PFSK-1 (cell line): ENCODE data around the gene RBM47.

Experiments used
- FOXP2 ChIP-seq: optimal IDR thresholded peaks from 2 replicates; pipeline ENCODE3; 2011; ENCODE audit warnings: borderline replicate concordance, control low read depth, inconsistent platforms; ENCODE audit not compliant: insufficient read depth; ENCODE audit errors: extremely low read length, extremely low read depth
- POLR2AphosphoS5 ChIP-seq: IDR thresholded peaks from 2 replicates; pipeline ENCODE4 v1.6.1; 2012; ENCODE audit warnings: low read depth, mild to moderate bottlenecking, control low read depth, low read length, moderate library complexity
- REST ChIP-seq, 2 experiments: IDR thresholded peaks; 2 replicates each; pipeline versions ENCODE4 v1.6.1 to v1.8.0; 2011 to 2012; ENCODE audit warnings: low read depth in 2 of 2, low read length in 2 of 2, control low read depth in 1 of 2, inconsistent platforms in 1 of 2, mild to moderate bottlenecking in 1 of 2, moderate library complexity in 1 of 2; ENCODE audit not compliant: insufficient read depth in 1 of 2
- SIN3A ChIP-seq: IDR thresholded peaks from 2 replicates; pipeline ENCODE4 v1.6.1; 2012; ENCODE audit warnings: mild to moderate bottlenecking, low read length, moderate library complexity, borderline replicate concordance; ENCODE audit not compliant: insufficient read depth
- TAF1 ChIP-seq: IDR thresholded peaks from 2 replicates; pipeline ENCODE4 v1.6.1; 2012; ENCODE audit warnings: low read length, control low read depth, borderline replicate concordance; ENCODE audit not compliant: insufficient read depth

The RBM47 gene

GRCh38 chr4:40607221-40607620 lies 22.4 kb downstream of the RBM47 start:
- TF ChIP-seq POLR2AphosphoS5, result no peak
- TF ChIP-seq REST (IDR thresholded peaks at IDR 0.05; ENCODE audit: insufficient read depth in 1 of 2, low read depth in 2 of 2, low read length in 2 of 2), result no peak
- TF ChIP-seq SIN3A, result no peak
- no peak for TF ChIP-seq FOXP2
- no peak for TF ChIP-seq TAF1

GRCh38 chr4:40606239-40606767 lies 23.4 kb downstream of the RBM47 start:
- TF ChIP-seq FOXP2 (no peak), SIN3A (no peak), TAF1 (no peak), REST (IDR thresholded peaks at IDR 0.05; ENCODE audit: insufficient read depth in 1 of 2, low read depth in 2 of 2, low read length in 2 of 2) (no peak), POLR2AphosphoS5 (no peak)

GRCh38 chr4:40603281-40603680 lies 26.4 kb downstream of the RBM47 start:
- TF ChIP-seq SIN3A (no peak), TAF1 (no peak), REST (IDR thresholded peaks at IDR 0.05; ENCODE audit: insufficient read depth in 1 of 2, low read depth in 2 of 2, low read length in 2 of 2) (no peak), POLR2AphosphoS5 (no peak), FOXP2 (no peak)

- TF ChIP-seq TAF1, result no peak
- no peak for TF ChIP-seq FOXP2
- TF ChIP-seq SIN3A, result no peak
- TF ChIP-seq POLR2AphosphoS5, result no peak
- no peak for TF ChIP-seq REST (IDR thresholded peaks at IDR 0.05; ENCODE audit: insufficient read depth in 1 of 2, low read depth in 2 of 2, low read length in 2 of 2)
These were observed 28.0 kb downstream of the RBM47 start for GRCh38 chr4:40601641-40602040.

- TF ChIP-seq POLR2AphosphoS5, result no peak
- no peak for TF ChIP-seq TAF1
- TF ChIP-seq FOXP2, result no peak
These were observed 28.8 kb downstream of the RBM47 start for GRCh38 chr4:40600850-40601249.
